PC-9 (cell line): ENCODE data around the gene CLINT1.

Experiments used
- EZH2 ChIP-seq: fragments of 200-600 bp; sonication (generic); IDR thresholded peaks from 2 replicates; pipeline ENCODE4 v1.8.0; 2017; ENCODE audit warnings: antibody characterized with exemption, low read depth
- TF ChIP-seq, protein P1 (sequence below): fragments of 200-600 bp; sonication (generic); conservative IDR thresholded peaks from 2 replicates; pipeline ENCODE4 v1.6.1; 2017; ENCODE audit warnings: mixed run types, antibody characterized with exemption, mild to moderate bottlenecking, moderate library complexity

- TF ChIP-seq, protein P1, sequence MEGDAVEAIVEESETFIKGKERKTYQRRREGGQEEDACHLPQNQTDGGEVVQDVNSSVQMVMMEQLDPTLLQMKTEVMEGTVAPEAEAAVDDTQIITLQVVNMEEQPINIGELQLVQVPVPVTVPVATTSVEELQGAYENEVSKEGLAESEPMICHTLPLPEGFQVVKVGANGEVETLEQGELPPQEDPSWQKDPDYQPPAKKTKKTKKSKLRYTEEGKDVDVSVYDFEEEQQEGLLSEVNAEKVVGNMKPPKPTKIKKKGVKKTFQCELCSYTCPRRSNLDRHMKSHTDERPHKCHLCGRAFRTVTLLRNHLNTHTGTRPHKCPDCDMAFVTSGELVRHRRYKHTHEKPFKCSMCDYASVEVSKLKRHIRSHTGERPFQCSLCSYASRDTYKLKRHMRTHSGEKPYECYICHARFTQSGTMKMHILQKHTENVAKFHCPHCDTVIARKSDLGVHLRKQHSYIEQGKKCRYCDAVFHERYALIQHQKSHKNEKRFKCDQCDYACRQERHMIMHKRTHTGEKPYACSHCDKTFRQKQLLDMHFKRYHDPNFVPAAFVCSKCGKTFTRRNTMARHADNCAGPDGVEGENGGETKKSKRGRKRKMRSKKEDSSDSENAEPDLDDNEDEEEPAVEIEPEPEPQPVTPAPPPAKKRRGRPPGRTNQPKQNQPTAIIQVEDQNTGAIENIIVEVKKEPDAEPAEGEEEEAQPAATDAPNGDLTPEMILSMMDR = no peak
- TF ChIP-seq EZH2 = no peak
Observed at GRCh38 chr5:157747766-157748700, 110.9 kb downstream of the CLINT1 start.
